GM23248 (cell line): ENCODE results near the gene TBC1D14. TPM values are rescaled to one million over a fixed set of nuclear protein-coding genes. Genes with fewer than 3 reads are reported as not detected.

ENCODE experiments used
- DNase-seq: peaks from one replicate; pipeline ENCODE4 v3.0.0-alpha.2; 2015
- H2AFZ ChIP-seq: fragments of 200-600 bp; sonication (generic); 2 replicates; pipeline ENCODE4 v1.6.1; 2016; ENCODE audit warnings: antibody characterized with exemption
- H3F3A ChIP-seq: fragments of 200-600 bp; sonication (generic); 2 replicates; pipeline ENCODE4 v1.6.1; 2016; ENCODE audit warnings: mild to moderate bottlenecking, antibody characterized with exemption, mixed run types; ENCODE audit not compliant: insufficient read depth
- H3K27ac ChIP-seq: fragments of 200-600 bp; sonication (generic); 2 replicates; pipeline ENCODE4 v1.5.1; 2016; ENCODE audit warnings: mild to moderate bottlenecking
- H3K27me3 ChIP-seq: fragments of 200-600 bp; sonication (generic); replicated peaks from 2 replicates; pipeline ENCODE4 v1.6.1; 2016; ENCODE audit warnings: mild to moderate bottlenecking; ENCODE audit not compliant: insufficient read depth
- H3K36me3 ChIP-seq: fragments of 200-600 bp; sonication (generic); 2 replicates; pipeline ENCODE4 v1.6.1; 2016; ENCODE audit warnings: low read depth, mild to moderate bottlenecking
- H3K4me1 ChIP-seq: fragments of 200-600 bp; sonication (generic); 2 replicates; pipeline ENCODE4 v1.6.1; 2016; ENCODE audit warnings: mild to moderate bottlenecking; ENCODE audit not compliant: insufficient read depth
- H3K4me2 ChIP-seq: fragments of 200-600 bp; sonication (generic); one replicate; pipeline ENCODE4 v1.6.1; 2016; ENCODE audit warnings: mild to moderate bottlenecking; ENCODE audit not compliant: unreplicated experiment
- H3K4me3 ChIP-seq: fragments of 200-600 bp; sonication (generic); 2 replicates; pipeline ENCODE4 v1.5.1; 2016; ENCODE audit warnings: mild to moderate bottlenecking
- H3K79me2 ChIP-seq: fragments of 200-600 bp; sonication (generic); 2 replicates; pipeline ENCODE4 v1.6.1; 2016; ENCODE audit warnings: mild to moderate bottlenecking; ENCODE audit not compliant: insufficient read depth
- H3K9ac ChIP-seq: fragments of 200-600 bp; sonication (generic); 2 replicates; pipeline ENCODE4 v1.6.1; 2016; ENCODE audit warnings: mild to moderate bottlenecking
- H3K9me2 ChIP-seq: fragments of 200-600 bp; sonication (generic); 2 replicates; pipeline ENCODE4 v1.6.1; 2016; ENCODE audit warnings: mixed run types, mild to moderate bottlenecking, moderate library complexity; ENCODE audit not compliant: insufficient read depth
- H3K9me3 ChIP-seq: fragments of 200-600 bp; sonication (generic); one replicate; pipeline ENCODE4 v1.6.1; 2017; ENCODE audit warnings: low read depth
- H4K20me1 ChIP-seq: fragments of 200-600 bp; sonication (generic); 2 replicates; pipeline ENCODE4 v1.6.0; 2016; ENCODE audit not compliant: insufficient read depth
- EZH2 ChIP-seq: fragments of 200-600 bp; sonication (generic); IDR thresholded peaks from 2 replicates; pipeline ENCODE4 v1.6.1; 2018; ENCODE audit warnings: antibody characterized with exemption, mild to moderate bottlenecking; ENCODE audit not compliant: insufficient read depth, poor library complexity, severe bottlenecking
- EZH2phosphoT487 ChIP-seq: fragments of 200-600 bp; sonication (generic); IDR thresholded peaks from 2 replicates; pipeline ENCODE4 v1.6.1; 2018; ENCODE audit warnings: antibody characterized with exemption, moderate library complexity, mild to moderate bottlenecking, low read depth; ENCODE audit not compliant: insufficient read depth
- WGBS, 2 experiments: methylation state at CpG; one replicate each; pipeline ENCODE4 v1.1.6; 2015 to 2017; ENCODE audit warnings: low lambda C conversion rate in 2 of 2, low coverage in 1 of 2; ENCODE audit errors: missing lambda C conversion rate in 2 of 2; 5-methylcytosine and 5-hydroxymethylcytosine counted together
- in situ Hi-C: fragments of 300-500 bp; cut with MboI; formaldehyde crosslinking; loops from 2 replicates; pipeline ENCODE4 v1.15.0; 2020
- polyA plus RNA-seq: library from polyadenylated mRNA; unstranded; fragments of >200 nt; fragmentation: Nextera tagmentation; extraction: Ambion mirVana; gene quantifications from 2 replicates; pipeline ENCODE4 v1.2.1, GENCODE V29; 2016
- total RNA-seq: library from RNA; depleted of rRNA; stranded (reverse); fragments of >200 nt; shearing (Covaris generic); gene quantifications from 2 replicates; pipeline ENCODE4 v1.2.3, GENCODE V29; 2014

TBC1D14 gene
- total and polyA plus RNA-seq, 2 experiments from 2014 or later, result 20.4 to 39.1 TPM

GRCh38 chr4:7017446-7018048, 107.9 kb downstream of the TBC1D14 start:
- no peaks in the 10 kb centered on the region for H3K9me3 ChIP-seq
- H4K20me1 ChIP-seq, result no peaks in the 10 kb centered on the region
- WGBS, 2 experiments, result 96 to 100% methylated on average over 6 of the region's 6 CpGs
- H3F3A ChIP-seq, result peaks cover 6% of the 10 kb centered on the region; the same call in 1 of the 2 replicates
- H3K36me3 ChIP-seq, result peaks cover 12% of the 10 kb centered on the region; the same call in 1 of the 2 replicates
- H3K4me1 ChIP-seq, result peaks cover 9% of the 10 kb centered on the region
- H3K4me3 ChIP-seq, result no peak overlapping the region
- no peak overlapping the region for H3K9ac ChIP-seq
- H2AFZ ChIP-seq, result no peak overlapping the region
- no peak for DNase-seq
- H3K9me2 ChIP-seq, result no peaks in the 10 kb centered on the region
- TF ChIP-seq EZH2 (no peak), EZH2phosphoT487 (no peak)
- H3K4me2 ChIP-seq, result no peak overlapping the region
- no peak overlapping the region for H3K27ac ChIP-seq
- H3K79me2 ChIP-seq, result no peaks in the 10 kb centered on the region
- in situ Hi-C loops, result no loop called here
- H3K27me3 ChIP-seq, result no peaks in the 10 kb centered on the region

DNA sequence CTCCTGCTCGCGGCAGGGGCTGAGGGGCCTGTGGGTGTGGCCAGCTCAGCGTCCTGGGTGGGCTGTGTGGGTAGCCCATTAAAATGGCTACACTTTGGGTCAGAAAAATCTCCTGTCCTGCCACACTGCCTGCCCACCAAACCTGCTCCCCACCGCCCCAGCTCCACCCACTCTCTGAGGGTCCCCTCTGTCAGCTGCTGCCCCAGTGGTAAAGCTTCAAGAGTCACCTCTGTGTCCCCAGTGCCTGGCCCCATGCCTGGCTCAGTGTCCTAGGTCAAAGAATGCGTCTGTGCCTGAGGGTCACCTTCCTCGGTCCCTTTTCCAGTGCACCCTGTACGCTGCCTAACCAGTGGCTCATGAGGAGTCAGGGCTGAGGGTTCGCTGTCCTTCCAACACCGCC, 108.7 kb downstream of the TBC1D14 start:
- no peak for TF ChIP-seq EZH2
- no peak for TF ChIP-seq EZH2phosphoT487
- no peak overlapping the region for H3K4me2 ChIP-seq

GRCh38 chr4:7019367-7019766, 109.7 kb downstream of the TBC1D14 start:
- Histone ChIP-seq H3K9ac (no peak overlapping the region), H3K4me3 (no peak overlapping the region), H3K4me1 (peaks cover 15% of the 10 kb centered on the region), H3K9me2 (no peaks in the 10 kb centered on the region), H4K20me1 (no peaks in the 10 kb centered on the region), H3K4me2 (no peak overlapping the region), H3K27ac (no peak overlapping the region), H2AFZ (no peak overlapping the region), H3F3A (peaks cover 13% of the 10 kb centered on the region), H3K36me3 (peaks cover 7% of the 10 kb centered on the region; the same call in 1 of the 2 replicates), H3K27me3 (no peaks in the 10 kb centered on the region), H3K9me3 (no peaks in the 10 kb centered on the region), H3K79me2 (no peaks in the 10 kb centered on the region)
- in situ Hi-C loops, result no loop called here
- no peak for DNase-seq
- TF ChIP-seq EZH2 (no peak), EZH2phosphoT487 (no peak)
- 92 to 97% methylated on average over 10 of the region's 10 CpGs for WGBS, 2 experiments

More for the DNA sequence above, 108.7 kb downstream of the TBC1D14 start:
- WGBS, 2 experiments, result 94 to 95% methylated on average over 9 of the region's 9 CpGs
- Histone ChIP-seq H3K27ac (no peak overlapping the region), H3K4me1 (peaks cover 15% of the 10 kb centered on the region), H3K9ac (no peak overlapping the region), H2AFZ (no peak overlapping the region), H4K20me1 (no peaks in the 10 kb centered on the region), H3K79me2 (no peaks in the 10 kb centered on the region), H3K36me3 (peaks cover 12% of the 10 kb centered on the region; the same call in 1 of the 2 replicates), H3F3A (peaks cover 11% of the 10 kb centered on the region), H3K4me3 (no peak overlapping the region), H3K27me3 (no peaks in the 10 kb centered on the region), H3K9me3 (no peaks in the 10 kb centered on the region), H3K9me2 (no peaks in the 10 kb centered on the region)
- in situ Hi-C loops, result no loop called here
- DNase-seq, result no peak

DNA sequence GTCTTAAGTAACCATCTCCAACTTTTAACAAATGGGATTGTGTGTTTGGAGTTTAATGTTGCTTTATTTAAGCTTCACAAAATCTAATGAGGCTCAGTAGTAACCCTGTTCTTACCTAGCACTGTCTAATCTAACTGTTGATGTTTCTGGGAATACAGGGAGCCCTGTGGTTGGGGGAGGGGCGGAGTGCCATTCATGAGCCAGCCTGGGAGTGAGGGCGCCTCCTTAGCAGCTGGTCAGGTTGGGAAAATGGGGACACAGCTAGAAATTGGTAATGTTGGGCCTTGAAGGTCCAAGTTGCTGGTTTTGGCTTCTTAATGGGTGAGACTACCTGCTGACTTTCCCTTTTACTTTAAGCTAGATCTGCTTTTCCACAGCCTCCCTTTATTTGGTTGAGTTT, 110.7 kb downstream of the TBC1D14 start:
- H3K27me3 ChIP-seq, result no peaks in the 10 kb centered on the region
- 0 out of 2 replicates have a peak, but pooled peaks cover 3% of the 10 kb centered on the region for H3K36me3 ChIP-seq
- no peak for DNase-seq
- H2AFZ ChIP-seq, result no peak overlapping the region
- no peak overlapping the region for H3K4me3 ChIP-seq
- H4K20me1 ChIP-seq, result no peaks in the 10 kb centered on the region
- in situ Hi-C loops, result no loop called here
- 94 to 95% methylated on average over 2 of the region's 2 CpGs for WGBS, 2 experiments
- peaks cover 13% of the 10 kb centered on the region for H3F3A ChIP-seq
- no peaks in the 10 kb centered on the region for H3K79me2 ChIP-seq
- peaks cover 15% of the 10 kb centered on the region for H3K4me1 ChIP-seq
- no peak overlapping the region for H3K4me2 ChIP-seq
- H3K9ac ChIP-seq, result no peak overlapping the region
- no peak overlapping the region for H3K27ac ChIP-seq
- no peaks in the 10 kb centered on the region for H3K9me2 ChIP-seq
- no peaks in the 10 kb centered on the region for H3K9me3 ChIP-seq
- TF ChIP-seq EZH2, result no peak
- TF ChIP-seq EZH2phosphoT487, result no peak
